Activated CD4-positive, alpha-beta T cell treated with anti-CD3 and anti-CD28 coated beads, Interleukin-2, amount 10 ng/mL, durations not matched to agents 7 days and 5 days (primary cell): Measurements from ENCODE around the gene RFWD3. TPM values are rescaled to one million over a fixed set of nuclear protein-coding genes. Genes with fewer than 3 reads are reported as not detected.

ENCODE experiments used
- CTCF ChIA-PET: fragments of 350-600 bp; sonication (Branson Sonifier 250); formaldehyde crosslinking; loops from one replicate; lab custom pipeline; 2021; ENCODE audit warnings: antibody characterized with exemption; lab: Charles Lee
- POLR2A ChIA-PET: fragments of 350-600 bp; sonication (Branson Sonifier 250); formaldehyde crosslinking; loops from one replicate; lab custom pipeline; 2021; ENCODE audit warnings: antibody characterized with exemption; lab: Charles Lee
- DNase-seq: peaks from one replicate; pipeline ENCODE4 v3.0.0-alpha.2; 2020
- H3K27ac Mint-ChIP-seq: one replicate; pipeline ENCODE4 v1.8.0; 2021; ENCODE audit warnings: mild to moderate bottlenecking, moderate library complexity, mixed read lengths
- H3K27me3 Mint-ChIP-seq: one replicate; pipeline ENCODE4 v1.8.0; 2021; ENCODE audit warnings: mixed read lengths
- H3K36me3 Mint-ChIP-seq: one replicate; pipeline ENCODE4 v1.8.0; 2021; ENCODE audit warnings: low read depth, mixed read lengths
- H3K4me1 Mint-ChIP-seq: one replicate; pipeline ENCODE4 v1.8.0; 2021; ENCODE audit warnings: mixed read lengths
- H3K4me3 Mint-ChIP-seq: one replicate; pipeline ENCODE4 v1.8.0; 2021; ENCODE audit warnings: mild to moderate bottlenecking, moderate library complexity, mixed read lengths
- H3K9me3 Mint-ChIP-seq: one replicate; pipeline ENCODE4 v1.8.0; 2021; ENCODE audit warnings: mixed read lengths
- total RNA-seq, 2 experiments: library from RNA; stranded (reverse); gene quantifications; one replicate each; pipeline ENCODE4 v1.2.3, GENCODE V29; 2021

RFWD3 gene
- total RNA-seq, 2 experiments from 2014 or later: 115 to 117 TPM

GRCh38 chr16:74608381-74608780 lies 58.3 kb downstream of the RFWD3 start:
- CTCF ChIA-PET: interaction anchor here (1.1 kb wide), 2 partner anchors 30 to 31 kb away, joined by 3 read pairs; no protein-coding TSS in a partner anchor
- POLR2A ChIA-PET: interaction anchor here (2.2 kb wide), 1 partner anchor 59 kb away, joined by 10 read pairs; the partner anchor contains the start of gene RFWD3
- Mint-ChIP-seq H3K27me3 (no peaks in the 10 kb centered on the region), H3K9me3 (peaks cover 3% of the 10 kb centered on the region), H3K36me3 (peaks cover 33% of the 10 kb centered on the region), H3K4me3 (peak overlapping the region; percentile 31), H3K27ac (peak overlapping the region; percentile 89), H3K4me1 (peaks cover 48% of the 10 kb centered on the region)
- DNase-seq: no peak

- peak overlapping the region; percentile 89 for H3K27ac Mint-ChIP-seq
Observed at GRCh38 chr16:74607962-74608356, 58.7 kb downstream of the RFWD3 start.

GRCh38 chr16:74607310-74607961 lies 59.2 kb downstream of the RFWD3 start:
- CTCF ChIA-PET: interaction anchor here (1.1 kb wide), 1 partner anchor 32 kb away, joined by 3 read pairs; no protein-coding TSS in a partner anchor

More at GRCh38 chr16:74607962-74608356, 58.7 kb downstream of the RFWD3 start:
- ChIA-PET POLR2A (interaction anchor here (2.2 kb wide), 1 partner anchor 59 kb away, joined by 10 read pairs; the partner anchor contains the start of gene RFWD3), CTCF (interaction anchor here (1.1 kb wide), 2 partner anchors 29 to 32 kb away, joined by 3 read pairs; no protein-coding TSS in a partner anchor)
- Mint-ChIP-seq H3K36me3 (peaks cover 34% of the 10 kb centered on the region), H3K27me3 (no peaks in the 10 kb centered on the region), H3K4me3 (peak overlapping the region; percentile 94), H3K9me3 (peaks cover 3% of the 10 kb centered on the region), H3K4me1 (peaks cover 52% of the 10 kb centered on the region)
- DNase-seq: no peak

GRCh38 chr16:74606521-74607309 lies 60.0 kb downstream of the RFWD3 start, which contains the start of gene GLG1:
GLG1 (minus strand) TSS chr16:74607114; CDS start chr16:74607094, 20 bp downstream.
- Mint-ChIP-seq H3K4me1 (peaks cover 63% of the 10 kb centered on the region), H3K4me3 (peak within 1 kb of the TSS; percentile 94), H3K9me3 (peaks cover 3% of the 10 kb centered on the region), H3K36me3 (peaks cover 40% of the 10 kb centered on the region), H3K27me3 (no peaks in the 10 kb centered on the region), H3K27ac (peak within 1 kb of the TSS; percentile 91)
- ChIA-PET CTCF (interaction anchor here (0.7 kb wide), 1 partner anchor 28 kb away, joined by 3 read pairs; no protein-coding TSS in a partner anchor), POLR2A (interaction anchor here (1.4 to 2.2 kb wide), 2 partner anchors 28 to 61 kb away, joined by 3 to 10 read pairs; partner anchors contain the start of gene RFWD3)
- DNase-seq: peak; percentile 91

More at GRCh38 chr16:74607310-74607961, 59.2 kb downstream of the RFWD3 start:
- H3K9me3 Mint-ChIP-seq: peaks cover 3% of the 10 kb centered on the region
- peaks cover 57% of the 10 kb centered on the region for H3K4me1 Mint-ChIP-seq
- H3K27me3 Mint-ChIP-seq: no peaks in the 10 kb centered on the region
- no peak for DNase-seq
- peaks cover 37% of the 10 kb centered on the region for H3K36me3 Mint-ChIP-seq
- H3K27ac Mint-ChIP-seq: peak overlapping the region; percentile 89
- POLR2A ChIA-PET: interaction anchor here (1.4 to 2.2 kb wide), 2 partner anchors 29 to 60 kb away, joined by 3 to 10 read pairs; partner anchors contain the start of gene RFWD3
- H3K4me3 Mint-ChIP-seq: peak overlapping the region; percentile 94

DNA sequence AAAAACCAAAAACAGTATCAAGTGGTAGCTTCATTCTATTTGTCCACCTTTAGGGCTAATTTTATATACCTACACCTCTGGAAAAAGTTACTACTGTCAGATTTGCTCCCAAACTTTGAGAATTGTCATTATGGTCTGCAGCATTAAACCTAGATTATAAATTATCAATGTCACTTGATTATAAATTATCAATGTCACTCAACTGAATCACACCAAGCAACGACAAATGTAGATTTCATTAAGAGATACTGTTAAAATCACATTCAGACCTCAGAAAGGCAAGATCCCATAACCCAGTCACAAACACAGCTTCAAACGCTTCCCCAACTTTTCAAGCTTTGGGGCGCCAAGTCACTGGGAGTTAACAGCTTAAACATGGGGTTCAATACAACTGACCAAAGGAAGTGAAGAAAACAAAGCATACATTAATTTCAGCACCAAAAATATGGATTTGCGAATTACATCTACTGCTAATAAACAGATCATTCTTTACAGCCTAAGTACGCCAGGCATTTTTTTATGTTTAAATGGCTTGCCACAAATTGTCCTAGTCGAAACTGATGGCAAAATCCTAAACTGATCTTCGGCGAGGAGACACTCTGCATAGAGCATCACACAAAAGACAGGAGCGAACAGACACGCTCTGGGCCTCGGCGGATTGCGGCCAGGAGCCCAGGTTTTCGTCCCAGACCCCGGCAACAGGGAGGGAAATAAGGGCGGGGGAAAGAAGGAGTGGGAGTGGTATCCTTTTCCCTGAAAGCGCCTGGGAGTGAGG lies 60.7 kb downstream of the RFWD3 start:
- peak overlapping the region; percentile 91 for H3K27ac Mint-ChIP-seq
- no peaks in the 10 kb centered on the region for H3K27me3 Mint-ChIP-seq
- H3K9me3 Mint-ChIP-seq: peaks cover 3% of the 10 kb centered on the region
- POLR2A ChIA-PET: interaction anchor here (0.6 to 2.2 kb wide), 3 partner anchors 27 to 842 kb away, joined by 3 to 10 read pairs (median 3); partner anchors contain the start of gene RFWD3
- CTCF ChIA-PET: interaction anchor here (0.6 to 1.0 kb wide), 2 partner anchors 8 kb away, joined by 3 read pairs; no protein-coding TSS in a partner anchor
- no peak for DNase-seq
- peaks cover 40% of the 10 kb centered on the region for H3K36me3 Mint-ChIP-seq
- H3K4me3 Mint-ChIP-seq: peak overlapping the region; percentile 94
- H3K4me1 Mint-ChIP-seq: peaks cover 71% of the 10 kb centered on the region

GRCh38 chr16:74605332-74605731 lies 61.3 kb downstream of the RFWD3 start:
- Mint-ChIP-seq H3K9me3 (peaks cover 3% of the 10 kb centered on the region), H3K36me3 (peaks cover 40% of the 10 kb centered on the region), H3K4me1 (peaks cover 77% of the 10 kb centered on the region), H3K27ac (peak overlapping the region; percentile 91), H3K4me3 (peak overlapping the region; percentile 94), H3K27me3 (no peaks in the 10 kb centered on the region)
- no peak for DNase-seq
- CTCF ChIA-PET: interaction anchor here (0.6 to 1.0 kb wide), 2 partner anchors 7 to 9 kb away, joined by 3 read pairs; no protein-coding TSS in a partner anchor
- POLR2A ChIA-PET: interaction anchor here (0.6 kb wide), 2 partner anchors 12 to 843 kb away, joined by 3 read pairs; no protein-coding TSS in a partner anchor

DNA sequence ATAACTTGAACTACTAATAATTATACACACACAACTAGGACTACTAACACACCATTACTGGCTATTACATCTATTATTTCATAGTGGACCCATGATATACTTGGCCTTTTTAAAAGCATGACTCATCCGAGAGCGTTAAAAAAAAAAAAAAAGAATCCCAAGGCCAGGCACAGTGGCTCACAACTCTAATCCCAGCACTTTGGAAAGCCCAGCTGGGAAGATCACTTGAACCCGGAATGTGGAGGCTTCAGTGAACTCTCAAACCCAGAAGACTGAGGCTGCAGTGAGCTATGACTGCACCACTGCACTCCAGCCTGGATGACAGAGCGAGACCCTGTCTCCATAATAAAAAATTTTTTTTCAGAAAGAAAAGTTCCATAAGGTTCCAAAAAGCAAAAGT lies 62.8 kb downstream of the RFWD3 start:
- ChIA-PET CTCF (no interaction called here), POLR2A (interaction anchor here (0.6 kb wide), 1 partner anchor 30 kb away, joined by 4 read pairs; no protein-coding TSS in a partner anchor)
- no peak for DNase-seq
- Mint-ChIP-seq H3K4me3 (peak overlapping the region; percentile 94), H3K4me1 (peaks cover 81% of the 10 kb centered on the region), H3K27ac (peak overlapping the region; percentile 69), H3K36me3 (peaks cover 48% of the 10 kb centered on the region), H3K27me3 (no peaks in the 10 kb centered on the region), H3K9me3 (no peaks in the 10 kb centered on the region)

DNA sequence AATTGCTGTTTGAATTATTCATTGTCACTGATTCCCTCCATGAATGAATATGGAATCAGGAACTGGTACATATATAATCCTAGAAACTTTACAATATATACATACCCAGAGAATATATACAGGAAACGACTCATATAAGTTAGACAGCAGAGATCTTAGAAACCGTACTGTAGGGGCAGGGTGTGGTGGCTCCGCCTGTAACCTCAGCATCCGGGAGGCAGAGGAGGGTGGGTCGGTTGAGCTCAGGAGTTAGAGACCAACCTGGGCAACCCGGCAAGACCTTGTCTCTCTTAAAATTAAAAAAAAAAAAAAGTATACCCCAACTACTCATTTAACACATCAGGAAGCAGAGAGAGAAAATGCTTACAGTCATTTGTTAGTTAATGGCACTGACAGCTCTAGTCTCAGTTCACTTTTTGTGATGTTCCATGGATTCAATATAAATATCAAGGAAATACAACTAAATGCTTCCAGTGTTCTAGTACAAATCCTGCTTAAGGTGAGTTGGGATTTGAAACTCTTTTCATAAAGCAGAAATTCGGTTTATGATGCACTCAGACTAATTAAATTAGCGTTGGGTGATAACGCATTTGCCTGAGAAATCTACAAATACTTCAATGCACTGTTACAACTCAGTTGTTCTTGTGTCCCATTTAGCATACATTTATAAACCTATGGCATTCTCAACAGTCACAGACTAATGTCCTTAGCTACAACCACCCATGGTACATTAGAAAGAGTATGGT lies 65.4 kb downstream of the RFWD3 start:
- no peaks in the 10 kb centered on the region for H3K27me3 Mint-ChIP-seq
- peaks cover 65% of the 10 kb centered on the region for H3K36me3 Mint-ChIP-seq
- ChIA-PET POLR2A (interaction anchor here (0.6 to 0.7 kb wide), 2 partner anchors 19 to 77 kb away, joined by 3 read pairs; no protein-coding TSS in a partner anchor), CTCF (interaction anchor here (0.6 to 0.7 kb wide), 2 partner anchors 25 to 31 kb away, joined by 3 read pairs; no protein-coding TSS in a partner anchor)
- H3K27ac Mint-ChIP-seq: peak overlapping the region; percentile 93
- DNase-seq: peak; percentile 84
- no peaks in the 10 kb centered on the region for H3K9me3 Mint-ChIP-seq
- H3K4me1 Mint-ChIP-seq: peaks cover 74% of the 10 kb centered on the region
- H3K4me3 Mint-ChIP-seq: peak overlapping the region; percentile 61

- DNase-seq: no peak
- Mint-ChIP-seq H3K4me3 (no peak overlapping the region), H3K36me3 (peaks cover 53% of the 10 kb centered on the region), H3K27ac (peak overlapping the region; percentile 19), H3K27me3 (no peaks in the 10 kb centered on the region), H3K9me3 (no peaks in the 10 kb centered on the region), H3K4me1 (peaks cover 59% of the 10 kb centered on the region)
- ChIA-PET POLR2A (no interaction called here), CTCF (interaction anchor here (0.6 to 1.4 kb wide), 3 partner anchors 11 to 81 kb away, joined by 3 read pairs; no protein-coding TSS in a partner anchor)
Observed at GRCh38 chr16:74596586-74596985, 70.1 kb downstream of the RFWD3 start.

GRCh38 chr16:74592847-74593246 lies 73.8 kb downstream of the RFWD3 start:
- DNase-seq: no peak
- peaks cover 46% of the 10 kb centered on the region for H3K36me3 Mint-ChIP-seq
- ChIA-PET CTCF (interaction anchor here (1.0 to 1.7 kb wide), 2 partner anchors 9 to 16 kb away, joined by 3 to 5 read pairs; no protein-coding TSS in a partner anchor), POLR2A (interaction anchor here (0.6 kb wide), 1 partner anchor 12 kb away, joined by 3 read pairs; no protein-coding TSS in a partner anchor)
- H3K4me1 Mint-ChIP-seq: peaks cover 44% of the 10 kb centered on the region
- no peaks in the 10 kb centered on the region for H3K9me3 Mint-ChIP-seq
- H3K4me3 Mint-ChIP-seq: no peak overlapping the region
- no peaks in the 10 kb centered on the region for H3K27me3 Mint-ChIP-seq
- H3K27ac Mint-ChIP-seq: peak overlapping the region; percentile 19
